ENCODE results near the gene SNN.

GRCh38 chr16:11626657-11627291 lies 41.5 kb upstream of the SNN start:
- TF ChIP-seq EZH2phosphoT487 (IDR thresholded peaks at IDR 0.05; ENCODE audit: insufficient read depth, low read depth) (no peak), EZH2 (IDR thresholded peaks at IDR 0.05; ENCODE audit: insufficient read depth, poor library complexity, severe bottlenecking) (no peak)

Data from GM23248 (cell line).